Endodermal cell (in vitro differentiated cells): ENCODE measurements around the gene SIGMAR1. TPM values are rescaled to one million over a fixed set of nuclear protein-coding genes. Genes with fewer than 3 reads are reported as not detected.

Experiments used
- DNase-seq: peaks from one replicate; pipeline ENCODE4 v3.0.0-alpha.2; 2017
- H3K27ac ChIP-seq: 2 replicates; pipeline ENCODE4 v1.5.1; 2013; ENCODE audit warnings: mild to moderate bottlenecking, low read depth, low read length, moderate library complexity
- H3K27me3 ChIP-seq: 2 replicates; pipeline ENCODE4 v1.6.1; 2013; ENCODE audit warnings: mild to moderate bottlenecking, low read length, moderate library complexity; ENCODE audit not compliant: insufficient read depth, control insufficient read depth, poor library complexity, severe bottlenecking
- H3K36me3 ChIP-seq: 2 replicates; pipeline ENCODE4 v1.7.0; 2013; ENCODE audit warnings: mild to moderate bottlenecking, low read length, moderate library complexity; ENCODE audit not compliant: control insufficient read depth, insufficient read depth
- H3K4me1 ChIP-seq: one replicate; pipeline ENCODE4 v1.7.0; 2013; ENCODE audit warnings: low read length; ENCODE audit not compliant: control insufficient read depth, insufficient read depth
- H3K4me3 ChIP-seq: 2 replicates; pipeline ENCODE4 v1.5.1; 2013; ENCODE audit warnings: mild to moderate bottlenecking, low read length, moderate library complexity
- H3K9ac ChIP-seq: 2 replicates; pipeline ENCODE4 v1.6.1; 2013; ENCODE audit warnings: mild to moderate bottlenecking, low read length, moderate library complexity; ENCODE audit not compliant: poor library complexity, severe bottlenecking; ENCODE audit errors: extremely low read depth
- H3K9me3 ChIP-seq: 2 replicates; pipeline ENCODE4 v1.6.1; 2013; ENCODE audit warnings: mild to moderate bottlenecking, low read length, moderate library complexity; ENCODE audit not compliant: control insufficient read depth
- H3K27ac Mint-ChIP-seq: 2 replicates; pipeline ENCODE4 v1.8.0; 2020; ENCODE audit warnings: mixed read lengths
- H3K27me3 Mint-ChIP-seq: 2 replicates; pipeline ENCODE4 v1.8.0; 2021; ENCODE audit warnings: mild to moderate bottlenecking, mixed read lengths; ENCODE audit not compliant: insufficient read depth
- H3K36me3 Mint-ChIP-seq: 2 replicates; pipeline ENCODE4 v1.8.0; 2020; ENCODE audit warnings: low read depth, mixed read lengths
- H3K4me1 Mint-ChIP-seq: 2 replicates; pipeline ENCODE4 v1.8.0; 2020; ENCODE audit warnings: mixed read lengths
- H3K4me3 Mint-ChIP-seq: 2 replicates; pipeline ENCODE4 v1.8.0; 2020; ENCODE audit warnings: mild to moderate bottlenecking, moderate library complexity, mixed read lengths
- H3K9me3 Mint-ChIP-seq: 2 replicates; pipeline ENCODE4 v1.8.0; 2020; ENCODE audit warnings: mild to moderate bottlenecking, mixed read lengths
- WGBS, 2 experiments: methylation state at CpG; one replicate each; pipeline versions ENCODE4 v1.1.5 to v1.1.7; 2013; ENCODE audit warnings: missing lambda C conversion rate in 2 of 2, mixed read lengths in 1 of 2; ENCODE audit not compliant: insufficient coverage in 1 of 2, insufficient read length in 1 of 2; 5-methylcytosine and 5-hydroxymethylcytosine counted together
- total RNA-seq, 2 donors: library from RNA; stranded (reverse); fragmentation: NEBNext Ultra II Directional in 1 of 2; extraction: Animal tissue kit (Norgen Biotek cat#: 25700) in 1 of 2; gene quantifications; 2 replicates in 1 of 2; 3 replicates in 1 of 2; pipeline ENCODE4 v1.2.1, GENCODE V29; 2021
- TF ChIP-seq, protein P1 (sequence below): fragments of 200-600 bp; sonication (generic); conservative IDR thresholded peaks from 2 replicates; pipeline ENCODE4 v1.5.0; 2021; ENCODE audit warnings: antibody characterized with exemption, mild to moderate bottlenecking

SIGMAR1 gene
- total RNA-seq, 2 donors from 2014 or later: 49.1 to 49.4 TPM

DNA sequence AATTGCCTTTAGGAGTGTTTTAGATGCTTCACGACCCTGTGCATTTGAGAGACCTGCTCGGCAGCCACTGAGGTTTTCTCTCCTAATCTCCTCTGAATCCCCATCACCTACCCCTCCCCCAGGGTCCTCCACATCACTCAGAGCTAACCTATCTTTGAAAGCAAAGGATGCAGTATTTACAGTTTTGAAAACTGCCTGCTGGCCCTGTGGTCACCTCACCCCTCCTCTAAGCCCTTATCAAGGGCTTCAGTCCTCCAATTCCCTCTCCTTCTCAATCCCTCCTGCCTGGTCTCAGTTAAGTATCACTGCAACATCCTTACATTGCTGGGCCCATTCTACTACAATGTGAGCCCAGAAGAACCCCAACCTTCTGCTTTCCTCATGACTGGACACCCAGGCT, 30.3 kb downstream of the SIGMAR1 start:
- no peaks in the 10 kb centered on the region for H3K36me3 Mint-ChIP-seq
- Histone ChIP-seq H3K9me3 (no peaks in the 10 kb centered on the region), H3K36me3 (peaks cover 4% of the 10 kb centered on the region), H3K4me1 (no peaks in the 10 kb centered on the region), H3K4me3 (no peak overlapping the region), H3K27me3 (peaks cover 20% of the 10 kb centered on the region), H3K27ac (no peak overlapping the region), H3K9ac (no peak overlapping the region)
- no peak overlapping the region for H3K4me3 Mint-ChIP-seq
- H3K4me1 Mint-ChIP-seq: peaks cover 13% of the 10 kb centered on the region
- H3K27me3 Mint-ChIP-seq: no peaks in the 10 kb centered on the region
- TF ChIP-seq, protein P1, sequence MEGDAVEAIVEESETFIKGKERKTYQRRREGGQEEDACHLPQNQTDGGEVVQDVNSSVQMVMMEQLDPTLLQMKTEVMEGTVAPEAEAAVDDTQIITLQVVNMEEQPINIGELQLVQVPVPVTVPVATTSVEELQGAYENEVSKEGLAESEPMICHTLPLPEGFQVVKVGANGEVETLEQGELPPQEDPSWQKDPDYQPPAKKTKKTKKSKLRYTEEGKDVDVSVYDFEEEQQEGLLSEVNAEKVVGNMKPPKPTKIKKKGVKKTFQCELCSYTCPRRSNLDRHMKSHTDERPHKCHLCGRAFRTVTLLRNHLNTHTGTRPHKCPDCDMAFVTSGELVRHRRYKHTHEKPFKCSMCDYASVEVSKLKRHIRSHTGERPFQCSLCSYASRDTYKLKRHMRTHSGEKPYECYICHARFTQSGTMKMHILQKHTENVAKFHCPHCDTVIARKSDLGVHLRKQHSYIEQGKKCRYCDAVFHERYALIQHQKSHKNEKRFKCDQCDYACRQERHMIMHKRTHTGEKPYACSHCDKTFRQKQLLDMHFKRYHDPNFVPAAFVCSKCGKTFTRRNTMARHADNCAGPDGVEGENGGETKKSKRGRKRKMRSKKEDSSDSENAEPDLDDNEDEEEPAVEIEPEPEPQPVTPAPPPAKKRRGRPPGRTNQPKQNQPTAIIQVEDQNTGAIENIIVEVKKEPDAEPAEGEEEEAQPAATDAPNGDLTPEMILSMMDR: no peak
- WGBS, 2 experiments: 57 to 69% methylated on average over 2 of the region's 2 CpGs
- no peaks in the 10 kb centered on the region for H3K9me3 Mint-ChIP-seq
- no peak for DNase-seq
- H3K27ac Mint-ChIP-seq: no peak overlapping the region

DNA sequence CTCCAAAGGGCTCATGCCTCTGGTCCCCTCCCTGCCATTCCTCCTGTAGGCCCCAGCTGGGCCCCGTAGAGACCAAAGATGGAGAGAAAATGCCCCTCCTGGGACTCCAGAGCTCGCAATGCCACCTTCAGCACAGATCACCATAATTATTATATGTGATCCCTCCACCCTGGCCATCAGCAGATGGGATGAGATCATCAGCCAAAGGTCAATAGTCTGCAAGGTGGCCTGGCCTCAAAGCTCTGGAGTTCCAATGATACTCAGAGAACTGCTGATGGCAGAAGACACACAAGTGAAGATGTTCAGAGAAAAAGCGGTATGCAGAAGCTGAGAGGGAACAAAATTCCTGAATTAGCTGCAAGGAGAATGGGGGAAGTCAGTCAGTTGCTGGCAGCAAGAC, 30.7 kb downstream of the SIGMAR1 start:
- Histone ChIP-seq H3K27me3 (peaks cover 20% of the 10 kb centered on the region), H3K9me3 (no peaks in the 10 kb centered on the region), H3K27ac (no peak overlapping the region), H3K9ac (no peak overlapping the region), H3K4me3 (no peak overlapping the region), H3K36me3 (peaks cover 4% of the 10 kb centered on the region), H3K4me1 (no peaks in the 10 kb centered on the region)
- Mint-ChIP-seq H3K9me3 (no peaks in the 10 kb centered on the region), H3K27me3 (no peaks in the 10 kb centered on the region), H3K27ac (no peak overlapping the region), H3K4me1 (peaks cover 10% of the 10 kb centered on the region), H3K4me3 (no peak overlapping the region), H3K36me3 (no peaks in the 10 kb centered on the region)
- no peak for DNase-seq
- 92 to 100% methylated on average over 2 to 3 of the region's 3 CpGs for WGBS, 2 experiments
- TF ChIP-seq, protein P1: no peak

DNA sequence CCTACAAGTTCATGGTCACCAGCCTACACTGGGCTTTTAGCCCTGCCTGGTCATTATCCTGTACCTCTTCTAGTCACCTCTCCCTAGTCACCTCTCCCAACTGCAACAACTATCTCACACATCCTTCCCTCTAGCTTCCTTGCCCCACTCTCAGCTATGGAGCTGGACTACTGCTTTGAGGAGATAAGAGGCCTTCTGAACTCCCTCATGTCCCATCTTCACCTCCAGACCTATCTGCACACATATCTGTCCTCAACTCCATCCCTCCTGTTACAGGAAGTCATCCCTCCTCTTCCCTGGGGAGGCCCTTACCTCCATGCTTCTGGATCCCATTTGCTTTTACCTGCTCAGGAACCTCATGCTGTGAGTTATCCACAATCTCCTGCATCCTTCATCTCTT, 31.4 kb downstream of the SIGMAR1 start:
- Histone ChIP-seq H3K4me1 (no peaks in the 10 kb centered on the region), H3K4me3 (no peak overlapping the region), H3K27me3 (peaks cover 20% of the 10 kb centered on the region), H3K36me3 (peaks cover 4% of the 10 kb centered on the region), H3K27ac (no peak overlapping the region), H3K9me3 (no peaks in the 10 kb centered on the region), H3K9ac (no peak overlapping the region)
- Mint-ChIP-seq H3K9me3 (no peaks in the 10 kb centered on the region), H3K27me3 (no peaks in the 10 kb centered on the region), H3K27ac (no peak overlapping the region), H3K36me3 (no peaks in the 10 kb centered on the region), H3K4me1 (peaks cover 7% of the 10 kb centered on the region), H3K4me3 (no peak overlapping the region)
- no peak for DNase-seq
- TF ChIP-seq, protein P1: no peak
